ENCODE measurements around the gene LDB1.

GRCh38 chr10:102111276-102111675 lies 8.9 kb downstream of the LDB1 start:
- TF ChIP-seq CTCF (IDR thresholded peaks at IDR 0.05) (no peak), POLR2AphosphoS5 (IDR thresholded peaks at IDR 0.05; ENCODE audit: low read depth, low read length) (no peak)

Data from Panc1 (cell line).